Liver (tissue), 9 donors: ENCODE measurements around the gene PTPRD. TPM values are rescaled to one million over a fixed set of nuclear protein-coding genes. Genes with fewer than 3 reads are reported as not detected.

ENCODE experiments used
- DNase-seq: peaks from one replicate; pipeline ENCODE4 v3.0.0-alpha.2; 2017; ENCODE audit warnings: low spot score
- H3K27ac ChIP-seq, 2 donors: one replicate each; pipeline ENCODE4 v1.7.0; 2013; ENCODE audit warnings: inconsistent platforms in 2 of 2, low read length in 2 of 2, control low read depth in 1 of 2, low read depth in 1 of 2, mild to moderate bottlenecking in 1 of 2
- H3K27me3 ChIP-seq, 4 donors: one replicate each; pipeline versions ENCODE4 v1.6.1 to v1.7.0; 2013; ENCODE audit warnings: low read length in 3 of 4, inconsistent platforms in 1 of 4, mild to moderate bottlenecking in 1 of 4, moderate library complexity in 1 of 4; ENCODE audit not compliant: control insufficient read depth in 4 of 4, insufficient read depth in 4 of 4
- H3K36me3 ChIP-seq, 4 donors: one replicate each; pipeline versions ENCODE4 v1.6.1 to v1.7.0; 2013; ENCODE audit warnings: low read length in 3 of 4, mild to moderate bottlenecking in 3 of 4, low read depth in 1 of 4, moderate library complexity in 1 of 4; ENCODE audit not compliant: control insufficient read depth in 4 of 4, insufficient read depth in 3 of 4
- H3K4me1 ChIP-seq, 4 donors: one replicate each; pipeline versions ENCODE4 v1.6.1 to v1.7.0; 2013; ENCODE audit warnings: low read length in 3 of 4, mild to moderate bottlenecking in 3 of 4, moderate library complexity in 1 of 4; ENCODE audit not compliant: control insufficient read depth in 4 of 4, insufficient read depth in 4 of 4
- H3K4me3 ChIP-seq, 3 donors: one replicate each; pipeline versions ENCODE4 v1.6.1 to v1.7.0; 2013; ENCODE audit warnings: low read length in 3 of 3, control low read depth in 1 of 3, low read depth in 1 of 3, mild to moderate bottlenecking in 1 of 3
- H3K9ac ChIP-seq, 2 donors: one replicate each; pipeline ENCODE4 v1.7.0; 2013; ENCODE audit warnings: low read length in 2 of 2, mild to moderate bottlenecking in 2 of 2, moderate library complexity in 2 of 2, control low read depth in 1 of 2, low read depth in 1 of 2
- H3K9me3 ChIP-seq, 4 donors: one replicate each; pipeline versions ENCODE4 v1.6.1 to v1.7.0; 2013; ENCODE audit warnings: low read length in 3 of 4; ENCODE audit not compliant: control insufficient read depth in 4 of 4
- ATF3 ChIP-seq: IDR thresholded peaks from 2 replicates; pipeline ENCODE4 v1.6.1; 2016; ENCODE audit warnings: antibody characterized with exemption
- CTCF ChIP-seq: fragments of 150-350 bp; IDR thresholded peaks from 2 replicates; pipeline ENCODE4 v1.5.1; 2017; ENCODE audit warnings: improper control_type of control experiment, low read depth, low read length; ENCODE audit not compliant: missing input control
- FOXA2 ChIP-seq: IDR thresholded peaks from 2 replicates; pipeline ENCODE4 v1.6.1; 2016; ENCODE audit warnings: antibody characterized with exemption
- HNF4A ChIP-seq, 2 donors: conservative IDR thresholded peaks; 2 replicates each; pipeline ENCODE4 v1.6.1; 2016; ENCODE audit warnings: antibody characterized with exemption in 2 of 2, mild to moderate bottlenecking in 2 of 2
- HNF4G ChIP-seq: IDR thresholded peaks from 2 replicates; pipeline ENCODE4 v1.6.1; 2016; ENCODE audit warnings: antibody characterized with exemption
- NR2F2 ChIP-seq: IDR thresholded peaks from 2 replicates; pipeline ENCODE4 v1.6.1; 2016; ENCODE audit warnings: antibody characterized with exemption
- RAD21 ChIP-seq, 2 donors: IDR thresholded peaks; 2 replicates each; pipeline ENCODE4 v1.6.1; 2016; ENCODE audit warnings: antibody characterized with exemption in 2 of 2, mild to moderate bottlenecking in 2 of 2
- REST ChIP-seq: IDR thresholded peaks from 2 replicates; pipeline ENCODE4 v1.6.1; 2016; ENCODE audit warnings: antibody characterized with exemption, mild to moderate bottlenecking
- SP1 ChIP-seq: IDR thresholded peaks from 2 replicates; pipeline ENCODE4 v1.6.1; 2018; ENCODE audit warnings: antibody characterized with exemption, mild to moderate bottlenecking
- YY1 ChIP-seq: IDR thresholded peaks from 2 replicates; pipeline ENCODE4 v1.6.1; 2016; ENCODE audit warnings: antibody characterized with exemption, mild to moderate bottlenecking
- ZBTB33 ChIP-seq: IDR thresholded peaks from 2 replicates; pipeline ENCODE4 v1.6.1; 2016; ENCODE audit warnings: antibody characterized with exemption
- WGBS: extraction: QIAGEN DNeasy Blood & Tissue Kit; methylation state at CpG from one replicate; pipeline ENCODE4 v1.1.7; 2013; 5-methylcytosine and 5-hydroxymethylcytosine counted together
- polyA plus RNA-seq, 2 donors: library from polyadenylated mRNA; stranded (reverse) in 1 of 2; unstranded in 1 of 2; fragments of 200-250 nt in 1 of 2; fragments of >200 nt in 1 of 2; fragmentation: Nextera tagmentation in 1 of 2; extraction: Ambion mirVana in 1 of 2; gene quantifications; one replicate each; pipeline versions ENCODE4 v1.2.1 to v1.2.3, GENCODE V29; 2013 to 2015
- total RNA-seq, 2 donors: library from RNA; depleted of rRNA; stranded (reverse); fragments of >200 nt; gene quantifications; one replicate each; pipeline ENCODE4 v1.2.3, GENCODE V29; 2014
- TF ChIP-seq, protein P1 (sequence below): IDR thresholded peaks from 2 replicates; pipeline ENCODE4 v1.6.1; 2016; ENCODE audit warnings: antibody characterized with exemption
- donor health status: healthy.
- donor health status: healthy.
- donor health status: healthy.
- donor health status: healthy.
- donor health status: healthy.

The PTPRD gene
- total and polyA plus RNA-seq, 4 donors: 0.78 to 34.2 (median 4.7) TPM

DNA sequence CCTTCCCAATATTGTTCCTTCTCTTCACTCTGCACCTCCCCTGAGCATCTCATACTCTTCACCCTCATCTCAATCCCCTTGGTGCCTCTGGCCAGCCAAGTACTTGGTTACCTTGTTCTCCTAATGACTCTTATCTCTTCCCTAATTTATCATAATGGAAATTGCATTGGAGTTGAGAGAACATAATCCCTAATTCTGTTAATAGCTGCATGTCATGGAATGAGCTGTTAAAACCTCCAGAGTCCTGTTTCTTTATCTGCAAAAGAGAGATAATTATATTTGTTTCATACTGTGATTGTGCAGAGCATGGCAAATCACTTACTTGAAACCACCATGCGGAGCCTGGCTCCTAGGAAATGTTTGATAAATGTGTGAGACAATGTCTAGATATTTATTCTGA, 1738.3 kb downstream of the PTPRD start:
- 90% methylated on average over 1 of the region's 1 CpG for WGBS
- Histone ChIP-seq H3K36me3 (no peaks in the 10 kb centered on the region), H3K27me3 (no peaks in the 10 kb centered on the region), H3K4me1 (peaks cover 0 to 8% (median 2%) of the 10 kb centered on the region in 4 donors), H3K9me3 (no peaks in the 10 kb centered on the region), H3K4me3 (no peak overlapping the region), H3K9ac (no peak overlapping the region), H3K27ac (no peak overlapping the region)
- TF ChIP-seq HNF4A (conservative IDR thresholded peaks at IDR 0.05) (no peak), NR2F2 (no peak), RAD21 (IDR thresholded peaks at IDR 0.05) (no peak), HNF4G (no peak), ZBTB33 (no peak), SP1 (no peak), REST (no peak), FOXA2 (no peak), ATF3 (no peak), CTCF (no peak)
- TF ChIP-seq, protein P1, sequence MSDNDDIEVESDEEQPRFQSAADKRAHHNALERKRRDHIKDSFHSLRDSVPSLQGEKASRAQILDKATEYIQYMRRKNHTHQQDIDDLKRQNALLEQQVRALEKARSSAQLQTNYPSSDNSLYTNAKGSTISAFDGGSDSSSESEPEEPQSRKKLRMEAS: no peak
- DNase-seq: no peak

DNA sequence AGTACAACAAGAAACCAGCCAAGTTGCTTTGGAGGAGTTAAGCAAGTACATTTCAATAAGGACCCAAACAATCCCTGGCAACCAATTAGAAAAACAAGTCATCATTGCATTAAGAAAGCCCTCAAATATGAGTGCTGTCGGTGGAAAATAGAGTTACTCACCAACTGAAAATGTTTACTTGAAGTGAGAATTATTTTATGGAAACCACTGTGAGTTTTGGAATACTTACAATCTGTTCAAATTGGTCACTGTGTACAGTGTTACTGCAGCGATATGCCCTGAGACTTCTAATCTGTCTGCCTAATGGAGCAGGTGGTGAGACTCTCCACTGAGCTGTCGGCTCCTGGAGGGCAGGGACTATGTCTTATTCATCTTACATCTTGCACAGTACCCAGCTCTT, 1740.0 kb downstream of the PTPRD start:
- Histone ChIP-seq H3K27me3 (no peaks in the 10 kb centered on the region), H3K4me1 (peaks cover 0 to 8% (median 2%) of the 10 kb centered on the region in 4 donors), H3K27ac (no peak overlapping the region), H3K36me3 (no peaks in the 10 kb centered on the region), H3K9me3 (no peaks in the 10 kb centered on the region), H3K9ac (no peak overlapping the region), H3K4me3 (no peak overlapping the region)
- 88% methylated on average over 3 of the region's 3 CpGs for WGBS
- TF ChIP-seq HNF4G (no peak), YY1 (no peak), RAD21 (IDR thresholded peaks at IDR 0.05) (no peak), FOXA2 (no peak)
- no peak for DNase-seq
